HEK293 (cell line): ENCODE results near the gene PTPRN2.
A peak's percentile ranks its signal among the peaks of the same experiment; 100 is the strongest.

Source experiments
- CTCF ChIA-PET: fragments of 350-600 bp; formaldehyde crosslinking; extraction: SDS; loops from one replicate; lab custom pipeline; 2021; ENCODE audit warnings: antibody characterized with exemption; lab: Yijun Ruan, JAX
- POLR2A ChIA-PET: fragments of 300-600 bp; formaldehyde crosslinking; extraction: SDS; loops from one replicate; lab custom pipeline; 2020; ENCODE audit warnings: antibody characterized with exemption, inconsistent platforms; lab: Yijun Ruan, JAX
- H3K27ac ChIP-seq: fragments of 200-500 bp; sonication (Bioruptor generic); 2 replicates; pipeline ENCODE4 v1.5.1; 2014; ENCODE audit warnings: low read depth, low read length, control low read depth, inconsistent platforms; ENCODE audit errors: extremely low read depth
- H3K36me3 ChIP-seq, 2 experiments: fragments of 200-500 bp in 1 of 2; sonication (Bioruptor generic) in 1 of 2; 1 replicate in 1 of 2; 2 replicates in 1 of 2; pipeline ENCODE4 v1.5.1; 2014 to 2017; ENCODE audit warnings: inconsistent platforms in 2 of 2, low read length in 2 of 2; ENCODE audit not compliant: control insufficient read depth in 2 of 2, insufficient read depth in 1 of 2
- H3K4me1 ChIP-seq: fragments of 200-500 bp; sonication (Bioruptor generic); 2 replicates; pipeline ENCODE4 v1.5.1; 2014; ENCODE audit warnings: mild to moderate bottlenecking, low read length, inconsistent platforms; ENCODE audit not compliant: control insufficient read depth, insufficient read depth
- H3K4me3 ChIP-seq: 2 replicates; pipeline ENCODE4 v1.5.1; 2011; ENCODE audit warnings: low read depth, mild to moderate bottlenecking, control low read depth, low read length, moderate library complexity
- H3K9me3 ChIP-seq: fragments of 200-500 bp; sonication (Bioruptor generic); 2 replicates; pipeline ENCODE4 v1.5.1; 2014; ENCODE audit warnings: low read depth, low read length, inconsistent platforms; ENCODE audit not compliant: control insufficient read depth, insufficient read depth
- GLIS2 ChIP-seq: fragments of 450-650 bp; formaldehyde crosslinking; IDR thresholded peaks from 2 replicates; pipeline ENCODE4 v1.5.1; 2016; ENCODE audit warnings: missing biosample characterization, missing genetic modification characterization
- KLF8 ChIP-seq: fragments of 450-650 bp; formaldehyde crosslinking; IDR thresholded peaks from 2 replicates; pipeline ENCODE4 v1.5.1; 2016; ENCODE audit warnings: missing biosample characterization, missing genetic modification characterization
- PRDM4 ChIP-seq: fragments of 450-650 bp; formaldehyde crosslinking; IDR thresholded peaks from 2 replicates; pipeline ENCODE4 v1.5.1; 2017; ENCODE audit warnings: missing biosample characterization, missing genetic modification characterization
- SP7 ChIP-seq: fragments of 450-650 bp; formaldehyde crosslinking; IDR thresholded peaks from 2 replicates; pipeline ENCODE4 v1.5.1; 2016; ENCODE audit warnings: missing biosample characterization, missing genetic modification characterization
- ZBTB11 ChIP-seq: fragments of 450-650 bp; formaldehyde crosslinking; conservative IDR thresholded peaks from 2 replicates; pipeline ENCODE4 v1.5.1; 2016; ENCODE audit warnings: low read depth, missing biosample characterization, missing genetic modification characterization
- ZBTB17 ChIP-seq: fragments of 450-650 bp; formaldehyde crosslinking; IDR thresholded peaks from 2 replicates; pipeline ENCODE4 v1.5.1; 2016; ENCODE audit warnings: missing biosample characterization, missing genetic modification characterization
- ZBTB8A ChIP-seq: fragments of 450-650 bp; formaldehyde crosslinking; IDR thresholded peaks from 2 replicates; pipeline ENCODE4 v1.5.1; 2016; ENCODE audit warnings: missing biosample characterization, missing genetic modification characterization
- ZFP41 ChIP-seq: fragments of 450-650 bp; formaldehyde crosslinking; IDR thresholded peaks from 2 replicates; pipeline ENCODE4 v1.5.1; 2016; ENCODE audit warnings: missing biosample characterization, missing genetic modification characterization, borderline replicate concordance
- ZIC2 ChIP-seq: fragments of 450-650 bp; formaldehyde crosslinking; IDR thresholded peaks from 2 replicates; pipeline ENCODE4 v1.5.1; 2016; ENCODE audit warnings: missing biosample characterization, missing genetic modification characterization
- ZNF121 ChIP-seq: fragments of 450-650 bp; formaldehyde crosslinking; IDR thresholded peaks from 2 replicates; pipeline ENCODE4 v1.5.1; 2016; ENCODE audit warnings: missing biosample characterization, missing genetic modification characterization
- ZNF140 ChIP-seq: fragments of 450-650 bp; formaldehyde crosslinking; IDR thresholded peaks from 2 replicates; pipeline ENCODE4 v1.5.1; 2016; ENCODE audit warnings: missing biosample characterization, missing genetic modification characterization
- ZNF214 ChIP-seq: fragments of 450-650 bp; formaldehyde crosslinking; IDR thresholded peaks from 2 replicates; pipeline ENCODE4 v1.5.1; 2017; ENCODE audit warnings: missing biosample characterization, mild to moderate bottlenecking, missing genetic modification characterization, borderline replicate concordance
- ZNF221 ChIP-seq: fragments of 450-650 bp; formaldehyde crosslinking; IDR thresholded peaks from 2 replicates; pipeline ENCODE4 v1.5.1; 2017; ENCODE audit warnings: missing biosample characterization, missing genetic modification characterization, borderline replicate concordance
- ZNF23 ChIP-seq: fragments of 450-650 bp; formaldehyde crosslinking; IDR thresholded peaks from 2 replicates; pipeline ENCODE4 v1.5.1; 2016; ENCODE audit warnings: missing biosample characterization, missing genetic modification characterization, borderline replicate concordance
- ZNF292 ChIP-seq: fragments of 450-650 bp; formaldehyde crosslinking; IDR thresholded peaks from 2 replicates; pipeline ENCODE4 v1.5.1; 2016; ENCODE audit warnings: low read depth, missing biosample characterization, missing genetic modification characterization, borderline replicate concordance
- ZNF324 ChIP-seq: fragments of 450-650 bp; formaldehyde crosslinking; IDR thresholded peaks from 2 replicates; pipeline ENCODE4 v1.5.1; 2016; ENCODE audit warnings: missing biosample characterization, missing genetic modification characterization
- ZNF335 ChIP-seq: fragments of 450-650 bp; formaldehyde crosslinking; conservative IDR thresholded peaks from 2 replicates; pipeline ENCODE4 v1.5.1; 2016; ENCODE audit warnings: missing biosample characterization, missing genetic modification characterization
- ZNF362 ChIP-seq: fragments of 450-650 bp; formaldehyde crosslinking; IDR thresholded peaks from 2 replicates; pipeline ENCODE4 v1.5.1; 2016; ENCODE audit warnings: missing biosample characterization, missing genetic modification characterization
- ZNF391 ChIP-seq: fragments of 450-650 bp; formaldehyde crosslinking; IDR thresholded peaks from 2 replicates; pipeline ENCODE4 v1.5.1; 2016; ENCODE audit warnings: low read depth, missing biosample characterization, missing genetic modification characterization, borderline replicate concordance
- ZNF404 ChIP-seq: fragments of 450-650 bp; formaldehyde crosslinking; IDR thresholded peaks from 2 replicates; pipeline ENCODE4 v1.5.1; 2017; ENCODE audit warnings: missing biosample characterization, missing genetic modification characterization
- ZNF529 ChIP-seq: fragments of 450-650 bp; formaldehyde crosslinking; IDR thresholded peaks from 2 replicates; pipeline ENCODE4 v1.5.1; 2017; ENCODE audit warnings: missing genetic modification characterization, missing biosample characterization; ENCODE audit not compliant: insufficient replicate concordance
- ZNF580 ChIP-seq: fragments of 450-650 bp; formaldehyde crosslinking; IDR thresholded peaks from 2 replicates; pipeline ENCODE4 v1.5.1; 2016; ENCODE audit warnings: missing biosample characterization, missing genetic modification characterization
- ZNF621 ChIP-seq: fragments of 450-650 bp; formaldehyde crosslinking; IDR thresholded peaks from 2 replicates; pipeline ENCODE4 v1.5.1; 2017; ENCODE audit warnings: missing biosample characterization, missing genetic modification characterization
- ZNF654 ChIP-seq: fragments of 450-650 bp; formaldehyde crosslinking; IDR thresholded peaks from 2 replicates; pipeline ENCODE4 v1.5.1; 2016; ENCODE audit warnings: low read depth, missing biosample characterization, missing genetic modification characterization
- ZNF670 ChIP-seq: fragments of 450-650 bp; formaldehyde crosslinking; IDR thresholded peaks from 2 replicates; pipeline ENCODE4 v1.5.1; 2016; ENCODE audit warnings: missing biosample characterization, missing genetic modification characterization, low read depth
- ZXDB ChIP-seq: fragments of 450-650 bp; formaldehyde crosslinking; IDR thresholded peaks from 2 replicates; pipeline ENCODE4 v1.5.1; 2016; ENCODE audit warnings: missing biosample characterization, missing genetic modification characterization
- TF ChIP-seq, protein P1 (sequence below): fragments of 450-650 bp; formaldehyde crosslinking; IDR thresholded peaks from 2 replicates; pipeline ENCODE4 v1.5.1; 2016; ENCODE audit warnings: missing biosample characterization, missing genetic modification characterization
- TF ChIP-seq, protein P2 (sequence below): fragments of 450-650 bp; formaldehyde crosslinking; IDR thresholded peaks from 2 replicates; pipeline ENCODE4 v1.5.1; 2016; ENCODE audit warnings: missing biosample characterization, missing genetic modification characterization, borderline replicate concordance

Gene PTPRN2

DNA sequence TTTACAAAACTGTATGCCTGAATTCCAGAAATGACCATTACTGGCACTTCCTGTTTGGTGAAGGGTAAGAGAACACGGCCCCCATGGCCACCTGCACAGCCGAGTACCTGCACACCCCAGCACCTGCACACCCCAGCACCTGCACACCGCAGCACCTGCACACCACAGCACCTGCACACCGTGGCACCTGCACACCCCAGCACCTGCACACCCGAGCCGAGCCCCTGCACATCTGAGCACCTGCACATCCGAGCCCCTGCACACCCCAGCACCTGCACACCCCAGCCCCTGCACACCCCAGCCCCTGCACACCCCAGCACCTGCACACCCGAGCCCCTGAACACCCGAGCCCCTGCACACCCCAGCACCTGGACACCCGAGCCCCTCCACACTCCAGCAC lies 1007.3 kb downstream of the PTPRN2 start (continued):
- TF ChIP-seq PRDM4 (tag by site-specific recombination) = no peak
- no peak for TF ChIP-seq GLIS2 (tag by site-specific recombination)

DNA sequence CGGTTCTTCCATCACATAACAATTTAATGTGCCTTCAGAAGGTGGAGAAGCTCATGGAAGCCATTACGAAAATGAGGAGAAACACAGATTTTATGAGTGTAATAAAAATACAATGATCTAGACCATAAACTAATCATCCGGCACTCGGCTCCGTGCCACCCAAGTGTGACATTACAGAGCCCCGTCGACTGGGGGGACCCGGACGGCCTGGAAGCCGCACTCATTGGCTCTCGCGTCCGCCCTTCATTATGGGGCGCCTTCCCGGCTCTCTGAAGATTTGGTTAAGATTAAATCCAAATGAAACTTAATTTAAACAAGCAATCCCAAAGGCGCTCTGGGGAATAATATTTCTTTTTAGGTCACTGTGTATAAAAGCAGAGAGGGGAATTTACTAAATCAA lies 1008.2 kb downstream of the PTPRN2 start:
- H3K9me3 ChIP-seq = no peaks in the 10 kb centered on the region
- POLR2A ChIA-PET = no interaction called here
- no peak overlapping the region for H3K4me3 ChIP-seq
- H3K27ac ChIP-seq = no peak overlapping the region
- CTCF ChIA-PET = no interaction called here
- H3K36me3 ChIP-seq = no peaks in the 10 kb centered on the region
- no peaks in the 10 kb centered on the region for H3K4me1 ChIP-seq
- no peak for TF ChIP-seq ZNF214 (tag by site-specific recombination)
- no peak for TF ChIP-seq ZNF362 (tag by site-specific recombination)
- TF ChIP-seq, protein P1, sequence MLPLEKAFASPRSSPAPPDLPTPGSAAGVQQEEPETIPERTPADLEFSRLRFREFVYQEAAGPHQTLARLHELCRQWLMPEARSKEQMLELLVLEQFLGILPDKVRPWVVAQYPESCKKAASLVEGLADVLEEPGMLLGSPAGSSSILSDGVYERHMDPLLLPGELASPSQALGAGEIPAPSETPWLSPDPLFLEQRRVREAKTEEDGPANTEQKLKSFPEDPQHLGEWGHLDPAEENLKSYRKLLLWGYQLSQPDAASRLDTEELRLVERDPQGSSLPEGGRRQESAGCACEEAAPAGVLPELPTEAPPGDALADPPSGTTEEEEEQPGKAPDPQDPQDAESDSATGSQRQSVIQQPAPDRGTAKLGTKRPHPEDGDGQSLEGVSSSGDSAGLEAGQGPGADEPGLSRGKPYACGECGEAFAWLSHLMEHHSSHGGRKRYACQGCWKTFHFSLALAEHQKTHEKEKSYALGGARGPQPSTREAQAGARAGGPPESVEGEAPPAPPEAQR (tag by site-specific recombination) = no peak
- 0 out of 2 replicates have a peak, but pooled peaks have one; percentile 32 for TF ChIP-seq ZBTB11 (tag by site-specific recombination)
- TF ChIP-seq ZNF621 (tag by site-specific recombination) = no peak
- TF ChIP-seq ZNF23 (tag by site-specific recombination) = no peak
- no peak for TF ChIP-seq ZNF529
- 0 out of 2 replicates have a peak, but pooled peaks have one; percentile 8 for TF ChIP-seq ZBTB8A
- no peak for TF ChIP-seq ZNF404
- no peak for TF ChIP-seq ZFP41 (tag by site-specific recombination)
- TF ChIP-seq ZNF580 (tag by site-specific recombination) = no peak
- TF ChIP-seq ZNF221 = no peak
- TF ChIP-seq KLF8 (tag by site-specific recombination) = no peak
- TF ChIP-seq, protein P2, sequence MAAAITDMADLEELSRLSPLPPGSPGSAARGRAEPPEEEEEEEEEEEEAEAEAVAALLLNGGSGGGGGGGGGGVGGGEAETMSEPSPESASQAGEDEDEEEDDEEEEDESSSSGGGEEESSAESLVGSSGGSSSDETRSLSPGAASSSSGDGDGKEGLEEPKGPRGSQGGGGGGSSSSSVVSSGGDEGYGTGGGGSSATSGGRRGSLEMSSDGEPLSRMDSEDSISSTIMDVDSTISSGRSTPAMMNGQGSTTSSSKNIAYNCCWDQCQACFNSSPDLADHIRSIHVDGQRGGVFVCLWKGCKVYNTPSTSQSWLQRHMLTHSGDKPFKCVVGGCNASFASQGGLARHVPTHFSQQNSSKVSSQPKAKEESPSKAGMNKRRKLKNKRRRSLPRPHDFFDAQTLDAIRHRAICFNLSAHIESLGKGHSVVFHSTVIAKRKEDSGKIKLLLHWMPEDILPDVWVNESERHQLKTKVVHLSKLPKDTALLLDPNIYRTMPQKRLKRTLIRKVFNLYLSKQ (tag by site-specific recombination) = no peak
- no peak for TF ChIP-seq ZNF140 (tag by site-specific recombination)
- peak; percentile 55 for TF ChIP-seq ZNF335 (tag by site-specific recombination)
- TF ChIP-seq ZNF292 (tag by site-specific recombination) = no peak
- no peak for TF ChIP-seq ZNF391 (tag by site-specific recombination)
- peak; percentile 19; the same call in 1 of the 2 replicates for TF ChIP-seq ZBTB17
- TF ChIP-seq ZNF121 = no peak
- TF ChIP-seq SP7 (tag by site-specific recombination) = no peak
- TF ChIP-seq ZNF654 (tag by site-specific recombination) = no peak
- no peak for TF ChIP-seq ZNF324 (tag by site-specific recombination)
- TF ChIP-seq ZIC2 (tag by site-specific recombination) = no peak
- TF ChIP-seq ZNF670 (tag by site-specific recombination) = no peak
- no peak for TF ChIP-seq ZXDB (tag by site-specific recombination)
